GM21526 (cell line): Measurements from ENCODE around the gene MAP3K21.

Experiments
- ATAC-seq: cut with Tn5 transposase; IDR thresholded peaks from one replicate; pipeline ENCODE4 v1.9.1; 2021; ENCODE audit warnings: moderate library complexity; ENCODE audit not compliant: unreplicated experiment, low FRiP score

MAP3K21 gene

GRCh38 chr1:233323718-233324117, 3.8 kb upstream of the MAP3K21 start:
- no peak for ATAC-seq

- ATAC-seq: no peak
Measured at GRCh38 chr1:233326319-233326718, 1.2 kb upstream of the MAP3K21 start.

- ATAC-seq: peak; percentile 91
Measured at GRCh38 chr1:233326811-233327650, 493 bp upstream of the MAP3K21 start.

GRCh38 chr1:233328142-233328921, 808 bp downstream of the MAP3K21 start:
- ATAC-seq: peak; percentile 24

GRCh38 chr1:233331676-233332519, 4.4 kb downstream of the MAP3K21 start:
- no peak for ATAC-seq

- no peak for ATAC-seq
Measured at GRCh38 chr1:233333086-233333485, 5.6 kb downstream of the MAP3K21 start.

- ATAC-seq: no peak
Measured at GRCh38 chr1:233334092-233334491, 6.6 kb downstream of the MAP3K21 start.

GRCh38 chr1:233336554-233337456, 9.3 kb downstream of the MAP3K21 start:
- no peak for ATAC-seq

GRCh38 chr1:233337505-233337904, 10.0 kb downstream of the MAP3K21 start:
- no peak for ATAC-seq

GRCh38 chr1:233338102-233338501, 10.6 kb downstream of the MAP3K21 start:
- ATAC-seq: no peak

GRCh38 chr1:233340031-233340555, 12.6 kb downstream of the MAP3K21 start:
- ATAC-seq: no peak

- ATAC-seq: no peak
Measured at GRCh38 chr1:233340966-233341516, 13.5 kb downstream of the MAP3K21 start.

GRCh38 chr1:233342086-233342485, 14.6 kb downstream of the MAP3K21 start:
- no peak for ATAC-seq

GRCh38 chr1:233343262-233343661, 15.7 kb downstream of the MAP3K21 start:
- no peak for ATAC-seq

GRCh38 chr1:233347338-233347737, 19.8 kb downstream of the MAP3K21 start:
- ATAC-seq: no peak

- no peak for ATAC-seq
Measured at GRCh38 chr1:233349137-233349536, 21.6 kb downstream of the MAP3K21 start.

GRCh38 chr1:233354983-233355382, 27.5 kb downstream of the MAP3K21 start:
- no peak for ATAC-seq

- peak; percentile 80 for ATAC-seq
Measured at GRCh38 chr1:233355841-233356704, 28.5 kb downstream of the MAP3K21 start.

GRCh38 chr1:233356705-233356987, 29.1 kb downstream of the MAP3K21 start:
- ATAC-seq: peak; percentile 46
